NCI-H748 (cell line): Measurements from ENCODE around the gene TRMT11.
"Not testable (repeated sequence)": the region's sequence is repeated elsewhere in the genome, so short reads cannot be mapped to it uniquely, and the experiment has no call there.

Source experiments
- DNase-seq: peaks from one replicate; lab custom pipeline; 2025; ENCODE audit not compliant: unreplicated experiment; lab: John Stamatoyannopoulos, UW

Gene TRMT11

DNA sequence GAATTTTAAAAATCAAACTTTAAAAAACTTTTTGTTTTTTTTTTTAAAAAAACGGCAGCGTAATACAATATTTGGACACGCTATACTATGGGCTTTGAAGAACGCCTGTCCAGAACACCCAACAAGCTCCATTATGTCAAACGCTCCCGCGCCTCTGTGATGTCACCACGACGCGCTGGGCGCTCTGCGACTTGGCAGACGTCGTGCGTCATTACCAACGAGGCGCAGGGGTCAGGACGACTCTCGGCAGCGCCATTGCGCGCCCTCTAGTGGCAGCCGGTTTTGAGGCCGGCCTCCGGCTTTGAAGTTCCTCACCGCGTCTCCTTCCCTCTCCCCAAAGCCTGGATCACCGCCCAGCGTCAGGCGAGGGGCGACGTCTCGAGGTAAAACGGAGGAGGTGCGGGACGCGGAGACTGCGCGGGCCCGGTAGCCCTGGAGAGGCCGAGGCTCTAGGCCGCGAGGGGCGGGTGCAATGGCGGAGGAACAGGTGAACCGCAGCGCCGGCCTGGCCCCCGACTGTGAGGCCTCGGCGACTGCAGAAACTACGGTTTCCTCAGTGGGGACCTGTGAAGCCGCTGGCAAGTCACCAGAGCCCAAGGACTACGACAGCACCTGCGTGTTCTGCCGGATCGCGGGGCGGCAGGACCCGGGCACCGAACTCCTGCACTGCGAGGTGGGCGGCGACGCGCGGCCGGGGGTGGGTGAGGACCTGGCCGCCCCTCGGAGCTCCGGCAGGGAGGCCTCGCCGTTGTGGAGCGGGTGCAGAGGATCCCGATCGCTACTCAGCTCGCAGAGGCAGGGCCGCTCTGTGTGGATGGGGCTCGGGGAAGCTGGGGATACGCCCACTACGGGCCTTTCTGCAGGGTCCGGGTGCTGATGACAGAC, 29.6 kb upstream of the TRMT11 start, which contains the start of gene HINT3:
Gene HINT3 (plus strand): TSS at position 265 of the 885 bp plus-strand sequence. CDS start 208 bp downstream, at position 473.
- peak; percentile 99 for DNase-seq

DNA sequence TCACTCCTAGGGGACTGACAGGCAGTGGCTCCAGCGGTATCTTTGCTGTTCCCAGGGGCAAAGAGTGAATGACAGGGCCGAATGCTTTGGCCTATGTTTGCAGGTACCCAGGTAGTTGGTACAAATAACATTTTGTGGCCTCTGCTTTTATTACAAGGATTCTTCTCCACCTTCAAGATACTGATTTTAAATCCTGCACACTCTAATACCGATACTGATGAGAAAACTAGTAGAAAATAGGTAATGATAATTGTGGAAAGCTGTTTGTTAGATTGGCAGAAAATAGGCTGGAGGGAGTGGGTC, 29.0 kb upstream of the TRMT11 start:
- DNase-seq, result no peak

- peak; percentile 20 for DNase-seq
Measured at GRCh38 chr6:125957845-125958244, 28.5 kb upstream of the TRMT11 start.

DNA sequence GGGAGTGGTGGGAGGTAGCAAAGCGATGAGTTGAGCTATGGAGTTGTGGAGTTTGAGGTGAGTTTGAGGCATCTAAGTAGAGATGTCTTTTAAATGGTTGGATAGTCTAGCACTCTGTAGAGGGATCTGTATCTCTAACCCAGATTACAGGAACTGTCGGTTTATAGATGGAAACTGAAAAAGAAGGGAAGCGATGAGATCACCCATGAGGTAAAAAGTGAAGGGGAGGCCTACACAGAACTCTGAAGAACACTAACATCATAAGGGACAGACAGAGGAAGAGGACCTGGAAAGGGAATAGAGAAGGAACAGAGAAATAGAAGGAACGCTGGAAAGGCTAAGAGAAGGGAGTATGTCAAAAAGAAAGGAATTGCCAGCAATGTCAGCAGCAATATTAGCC, 27.3 kb upstream of the TRMT11 start:
- DNase-seq, result no peak

DNA sequence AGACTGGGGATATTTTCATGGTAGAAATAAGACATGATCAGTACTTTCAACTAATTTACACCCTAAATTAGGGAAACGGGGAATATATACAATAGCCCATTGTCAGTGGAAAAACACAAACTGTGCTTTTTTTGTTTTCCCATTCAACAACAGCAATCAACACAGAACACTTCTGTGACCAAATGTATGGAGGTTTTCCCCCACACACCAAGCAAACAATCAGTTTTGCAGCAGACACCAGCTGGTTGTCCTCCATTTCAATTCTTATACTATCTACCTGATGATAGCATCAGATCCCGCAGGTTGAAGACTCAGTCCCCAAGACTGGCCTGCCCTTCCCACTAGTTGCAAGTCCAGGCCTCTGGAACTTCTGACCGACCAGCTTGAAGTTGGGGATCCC, 25.2 kb upstream of the TRMT11 start:
- no peak for DNase-seq

DNA sequence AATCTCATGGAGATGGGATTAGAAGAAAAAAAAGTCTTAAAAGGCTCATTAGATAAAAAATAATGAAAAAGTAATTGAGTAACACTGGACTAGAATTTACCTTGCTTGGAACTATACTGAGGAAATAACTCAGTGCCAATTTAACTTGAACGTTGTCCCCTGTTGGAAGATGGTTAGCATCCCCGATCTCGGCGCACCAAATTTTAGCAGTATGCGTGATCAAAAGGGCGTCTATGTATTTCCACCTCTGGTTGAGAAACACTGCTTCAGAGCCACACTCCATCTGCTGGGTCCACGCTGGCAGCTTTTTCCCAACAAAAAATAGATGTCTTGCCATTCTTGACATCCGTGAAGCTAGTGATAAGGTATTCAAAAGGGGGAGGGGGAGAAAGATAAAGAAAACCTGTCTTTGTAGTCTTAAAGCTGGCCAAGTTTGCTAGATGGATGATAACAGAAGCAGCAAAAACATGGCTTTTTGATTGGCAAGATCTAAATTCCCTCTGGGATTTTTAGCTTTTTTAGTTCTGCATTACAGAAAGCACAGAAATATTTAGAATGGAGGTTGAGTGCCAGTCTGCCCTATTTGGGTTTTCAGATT, 23.3 kb upstream of the TRMT11 start:
- DNase-seq, result no peak

- no peak for DNase-seq
Measured at GRCh38 chr6:125963817-125964216, 22.5 kb upstream of the TRMT11 start.

GRCh38 chr6:125966569-125966968, 19.8 kb upstream of the TRMT11 start:
- no peak for DNase-seq

DNA sequence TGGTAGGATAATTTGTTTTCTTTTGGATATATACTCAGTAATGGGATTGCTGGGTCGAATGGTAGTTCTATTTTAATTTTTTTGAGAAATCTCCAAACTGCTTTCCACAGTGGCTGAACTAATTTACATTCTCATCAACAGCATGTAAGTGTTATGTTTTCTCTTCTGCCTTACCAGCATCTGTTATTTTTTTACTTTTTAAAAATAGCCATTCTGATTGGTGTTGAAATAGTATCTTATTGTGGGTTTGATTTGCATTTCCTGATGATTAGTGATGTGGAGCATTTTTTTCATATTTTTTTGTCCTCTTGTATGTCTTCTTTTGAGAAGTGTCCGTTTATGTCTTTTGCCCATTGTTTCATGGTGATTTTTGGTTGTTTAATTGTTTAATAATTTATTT, 17.8 kb upstream of the TRMT11 start:
- DNase-seq, result no peak

GRCh38 chr6:125970760-125971159, 15.6 kb upstream of the TRMT11 start:
- DNase-seq, result no peak

DNA sequence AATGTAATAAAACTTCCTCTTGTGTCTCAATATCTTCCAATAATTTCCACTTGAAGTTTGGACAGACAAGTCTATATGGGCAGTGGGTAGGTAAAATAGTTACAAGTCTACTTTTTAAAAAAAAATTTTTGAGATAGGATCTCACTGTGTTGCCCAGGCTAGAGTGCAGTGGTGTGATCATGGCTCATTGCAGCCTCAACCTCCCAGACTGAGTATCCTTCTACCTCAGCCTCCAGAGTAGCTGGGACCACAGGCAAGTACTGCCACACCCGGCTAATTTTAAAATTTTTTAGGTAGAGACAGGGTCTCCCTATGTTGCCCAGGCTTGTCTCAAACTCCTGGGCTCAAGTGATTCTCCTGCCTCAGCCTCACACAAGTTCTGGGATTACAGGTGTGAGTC, 13.9 kb upstream of the TRMT11 start:
- not testable (repeated sequence) for DNase-seq

GRCh38 chr6:125974214-125974866, 12.0 kb upstream of the TRMT11 start:
- DNase-seq, result peak; percentile 57

- no peak for DNase-seq
Measured at GRCh38 chr6:125979101-125979500, 7.2 kb upstream of the TRMT11 start.

DNA sequence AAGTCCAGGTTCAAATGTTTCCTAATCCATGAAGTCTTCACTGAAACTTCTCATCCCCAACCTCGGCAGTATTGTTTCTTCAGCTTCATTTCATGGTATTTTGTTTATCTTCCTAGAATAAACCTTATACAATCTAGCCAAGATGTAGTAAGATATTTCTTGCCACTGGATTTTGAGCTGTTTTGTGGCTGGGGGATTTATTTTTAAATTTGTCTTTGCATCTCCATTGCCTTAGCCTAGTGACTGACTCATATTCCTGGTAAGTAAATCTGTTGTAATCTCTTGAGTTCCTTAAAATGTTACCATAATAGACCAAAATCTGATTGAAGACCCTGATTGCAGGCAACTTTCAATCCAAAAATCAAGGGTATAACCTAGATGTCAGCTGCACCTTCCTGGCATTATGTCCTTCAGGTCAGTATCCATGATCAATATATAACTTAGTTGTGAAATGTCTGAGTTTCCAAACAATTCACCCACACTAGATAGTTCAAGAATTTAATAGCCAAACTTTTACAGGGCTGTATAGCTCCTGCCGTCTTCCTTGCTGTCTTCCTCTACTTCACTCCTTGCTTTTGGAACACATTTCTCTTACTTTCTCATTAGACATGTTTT, 4.7 kb upstream of the TRMT11 start:
- no peak for DNase-seq

- no peak for DNase-seq
Measured at GRCh38 chr6:125983246-125983945, 2.9 kb upstream of the TRMT11 start.

DNA sequence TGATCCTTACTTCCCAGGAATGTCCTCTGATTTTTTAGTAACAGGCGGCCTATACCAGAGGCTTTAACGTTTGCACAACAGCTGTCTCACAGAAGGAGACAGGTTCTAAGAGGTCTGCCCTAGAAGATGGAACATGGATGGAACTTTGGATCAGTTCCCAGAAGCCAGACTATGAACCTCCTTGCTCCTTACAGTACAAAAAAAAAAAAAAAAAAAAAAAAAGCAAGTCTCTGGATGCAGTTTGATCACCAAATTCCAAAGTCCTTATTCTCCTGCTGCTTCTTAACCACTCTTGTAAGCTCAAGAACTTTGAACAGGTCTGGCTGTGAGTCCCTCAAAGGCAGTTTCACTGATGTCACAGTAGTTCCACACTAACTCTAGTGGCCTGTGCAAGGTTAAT, 2.0 kb upstream of the TRMT11 start:
- no peak for DNase-seq

DNA sequence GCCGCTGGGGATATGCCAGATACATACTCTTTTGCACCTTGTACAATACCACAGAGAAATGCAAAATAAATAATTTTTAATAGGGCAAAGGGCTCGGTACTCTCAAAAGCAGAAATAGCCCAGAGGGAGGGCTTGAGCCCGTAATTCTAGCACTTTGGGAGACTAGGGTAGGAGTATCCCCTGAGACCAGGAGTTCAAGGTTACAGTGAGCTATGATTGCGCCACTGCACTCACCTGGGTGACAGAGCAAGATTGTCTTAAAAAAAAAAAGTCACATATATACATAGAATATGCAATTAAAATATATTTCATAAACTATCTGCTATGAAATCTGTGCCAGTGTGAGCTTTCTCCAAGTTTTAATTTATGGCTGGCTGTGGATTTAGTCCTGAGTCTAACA, 818 bp upstream of the TRMT11 start:
- DNase-seq, result no peak

- DNase-seq, result no peak
Measured at GRCh38 chr6:125985979-125986300, 400 bp upstream of the TRMT11 start.

- peak; percentile 66 for DNase-seq
Measured at GRCh38 chr6:125987026-125987617, 782 bp downstream of the TRMT11 start.

DNA sequence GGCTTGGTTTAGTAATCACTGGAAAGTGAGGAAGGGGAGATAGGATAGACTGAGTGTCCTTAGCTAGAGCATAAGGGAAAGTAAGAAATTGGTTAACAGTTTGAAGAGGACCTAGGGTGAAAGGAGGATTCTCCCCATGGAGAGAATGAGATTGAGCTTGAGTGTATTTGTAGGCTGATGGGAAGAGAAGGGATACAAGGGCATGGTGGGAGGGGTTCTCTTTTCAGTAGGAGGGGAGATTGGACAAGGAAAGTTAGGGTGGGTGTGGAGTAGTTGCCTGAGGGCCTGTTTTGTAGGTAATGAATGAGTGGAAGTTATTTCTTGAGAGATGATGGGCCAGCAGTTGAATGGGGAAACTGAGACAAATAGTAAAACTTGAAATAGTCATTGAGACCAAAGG, 1.9 kb downstream of the TRMT11 start:
- DNase-seq, result no peak

GRCh38 chr6:125989631-125990030, 3.3 kb downstream of the TRMT11 start:
- no peak for DNase-seq
